ENCODE results near the gene NODAL.

DNA sequence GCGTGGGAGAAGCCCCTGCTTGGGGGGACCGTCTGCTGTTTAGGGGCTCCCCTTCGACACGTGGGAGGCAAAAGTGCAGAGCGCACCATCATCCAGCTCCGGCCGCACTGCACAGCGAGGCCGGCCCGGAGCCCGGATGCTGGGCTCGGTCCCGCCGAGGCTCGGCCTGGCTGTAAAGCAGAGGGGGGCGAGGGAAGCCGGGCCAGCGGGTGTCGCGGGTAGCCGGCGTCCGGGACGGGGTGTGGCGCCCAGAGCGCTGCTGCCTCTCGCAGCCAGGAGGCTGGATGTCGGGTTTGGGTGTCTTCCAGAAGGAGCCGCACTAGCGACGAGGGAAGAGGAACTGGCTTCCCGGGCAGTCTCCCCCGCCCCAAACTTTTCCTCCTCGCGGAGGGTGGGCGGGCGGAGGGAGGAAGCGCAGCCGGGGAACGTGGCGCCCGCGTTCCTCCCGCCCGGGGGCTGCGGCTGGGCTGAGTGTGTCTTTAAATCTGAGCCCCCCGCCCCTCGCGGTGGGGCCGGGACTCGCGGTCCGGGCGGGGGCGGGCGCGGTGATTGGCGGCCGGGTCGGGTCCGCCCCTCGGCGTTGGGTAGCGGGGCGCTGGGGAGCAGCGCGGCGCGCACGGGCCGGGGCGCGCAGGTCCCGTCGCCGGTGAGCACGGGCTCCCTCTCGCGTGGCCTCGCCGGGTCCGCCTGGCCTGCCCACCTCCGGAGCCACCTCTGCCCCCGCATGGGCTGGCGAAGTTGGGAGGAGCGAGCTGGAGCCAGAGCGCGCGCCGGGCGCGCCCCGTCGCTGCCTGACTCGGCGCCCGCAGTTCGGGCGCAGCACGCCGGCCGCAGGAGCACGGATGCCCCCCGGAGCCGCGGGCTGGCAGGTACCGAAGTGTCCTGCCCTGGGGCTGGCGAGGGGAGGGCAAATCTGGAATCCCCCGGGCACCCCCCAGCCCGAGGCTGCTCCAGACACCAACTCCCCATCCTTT, 37.0 kb upstream of the NODAL start, which contains the start of gene PALD1:
- TF ChIP-seq CTCF (IDR thresholded peaks at IDR 0.05; ENCODE audit: low read depth, low read length, poor library complexity, severe bottlenecking) (no peak), EZH2phosphoT487 (IDR thresholded peaks at IDR 0.05; ENCODE audit: borderline replicate concordance, low read length) (no peak)

Measured in DOHH2 (cell line).